GM19099 (cell line): Measurements from ENCODE around the gene HSPA2.

ENCODE experiments used
- POLR2A ChIP-seq: IDR thresholded peaks from 3 replicates; pipeline ENCODE4 v1.6.1; 2011; ENCODE audit warnings: low read depth; ENCODE audit not compliant: insufficient read length; ENCODE audit errors: extremely low read depth

Gene HSPA2

GRCh38 chr14:64540208-64541202, at the start of gene HSPA2:
Gene HSPA2 (plus strand): TSS chr14:64540741. CDS start chr14:64540850, 109 bp downstream.
- TF ChIP-seq POLR2A = peak; percentile 86

- TF ChIP-seq POLR2A = no peak
Observed at GRCh38 chr14:64491637-64492036, 48.9 kb upstream of the HSPA2 start.

- no peak for TF ChIP-seq POLR2A
Observed at GRCh38 chr14:64493455-64493854, 47.1 kb upstream of the HSPA2 start.

- no peak for TF ChIP-seq POLR2A
Observed at GRCh38 chr14:64495252-64495651, 45.3 kb upstream of the HSPA2 start.

- TF ChIP-seq POLR2A = no peak
Observed at GRCh38 chr14:64496764-64497163, 43.8 kb upstream of the HSPA2 start.

- TF ChIP-seq POLR2A = no peak
Observed at GRCh38 chr14:64500088-64500487, 40.5 kb upstream of the HSPA2 start.

- TF ChIP-seq POLR2A = no peak
Observed at GRCh38 chr14:64501411-64502171, 39.0 kb upstream of the HSPA2 start.

- TF ChIP-seq POLR2A = no peak
Observed at GRCh38 chr14:64502456-64502855, 38.1 kb upstream of the HSPA2 start.

GRCh38 chr14:64502887-64503433, 37.6 kb upstream of the HSPA2 start:
- TF ChIP-seq POLR2A = no peak

GRCh38 chr14:64503434-64504309, 36.9 kb upstream of the HSPA2 start, which contains the start of gene ZBTB25:
Gene ZBTB25 (minus strand): TSS chr14:64503838. CDS start chr14:64490533, 13,305 bp downstream.
- peak; percentile 74 for TF ChIP-seq POLR2A

GRCh38 chr14:64504310-64504896, 36.1 kb upstream of the HSPA2 start, which contains the start of gene ZBTB1:
Gene ZBTB1 (plus strand): TSS chr14:64504770. CDS start chr14:64521505, 16,735 bp downstream.
- peak; percentile 82 for TF ChIP-seq POLR2A

- TF ChIP-seq POLR2A = peak; percentile 49
Observed at GRCh38 chr14:64504897-64505794, 35.4 kb upstream of the HSPA2 start.

GRCh38 chr14:64506721-64507120, 33.8 kb upstream of the HSPA2 start:
- no peak for TF ChIP-seq POLR2A
